22Rv1 (cell line): ENCODE data around the gene NAA40.
"Not testable (repeated sequence)": the region's sequence is repeated elsewhere in the genome, so short reads cannot be mapped to it uniquely, and the experiment has no call there.

Experiments used
- CTCF ChIP-seq: fragments of 450-650 bp; IDR thresholded peaks from 2 replicates; pipeline ENCODE4 v1.5.1; 2017; ENCODE audit warnings: mild to moderate bottlenecking
- ZFX ChIP-seq: fragments of 450-650 bp; IDR thresholded peaks from 2 replicates; pipeline ENCODE4 v1.6.1; 2017; ENCODE audit warnings: antibody characterized with exemption, borderline replicate concordance

- not testable (repeated sequence) for TF ChIP-seq CTCF, ZFX
These were observed 25.1 kb downstream of the NAA40 start for GRCh38 chr11:63963895-63964294.
